K562 (cell line): ENCODE results near the gene GMDS. TPM values are rescaled to one million over a fixed set of nuclear protein-coding genes. Genes with fewer than 3 reads are reported as not detected.

Experiments
- ETV6 ChIP-seq, 3 experiments: fragments of 150-350 bp in 1 of 3; sonication (generic) in 1 of 3; formaldehyde crosslinking in 1 of 3; IDR thresholded peaks; 2 replicates each; pipeline versions ENCODE4 v1.6.1 to v1.8.0; 2014 to 2022; ENCODE audit warnings: borderline replicate concordance in 2 of 3, low read depth in 2 of 3, antibody characterized with exemption in 1 of 3, low read length in 1 of 3, mild to moderate bottlenecking in 1 of 3, missing genetic modification reagents in 1 of 3
- HMGN3 ChIP-seq: IDR thresholded peaks from 2 replicates; pipeline ENCODE4 v1.6.1; 2011; ENCODE audit warnings: borderline replicate concordance, low read depth, mild to moderate bottlenecking, mixed read lengths, low read length; ENCODE audit not compliant: insufficient read length; ENCODE audit errors: extremely low read depth
- NR2C2 ChIP-seq, 2 experiments: fragments of 200-800 bp in 1 of 2; sonication (Bioruptor generic) in 1 of 2; sonication (generic) in 1 of 2; formaldehyde crosslinking in 1 of 2; IDR thresholded peaks; 2 replicates each; pipeline versions ENCODE4 v1.6.1 to v1.8.0; 2016 to 2022; ENCODE audit warnings: mild to moderate bottlenecking in 1 of 2, missing compliant biosample characterization in 1 of 2, missing genetic modification characterization in 1 of 2, missing genetic modification reagents in 1 of 2
- RBBP5 ChIP-seq: fragments of 200-600 bp; sonication (generic); IDR thresholded peaks from 2 replicates; pipeline ENCODE4 v1.6.1; 2012; ENCODE audit warnings: borderline replicate concordance, mild to moderate bottlenecking, low read length, control low read depth, inconsistent platforms; ENCODE audit not compliant: insufficient read depth, poor library complexity, severe bottlenecking
- polyA plus RNA-seq, 8 experiments: library from polyadenylated mRNA; depleted of rRNA in 4 of 8; stranded (reverse) in 5 of 8; unstranded in 3 of 8; fragments of >200 nt; fragmentation: Nextera tagmentation in 2 of 8; fragmentation: Illumina TruSeq in 1 of 8; extraction: Ambion mirVana in 2 of 8; extraction: Trizol in 1 of 8; gene quantifications; 2 replicates each; pipeline versions ENCODE4 v1.2.1 to v1.2.3, GENCODE V29; 2011 to 2014; ENCODE audit warnings: inconsistent platforms in 1 of 8, missing spikeins in 1 of 8
- total RNA-seq, 7 experiments: library from RNA; depleted of rRNA in 6 of 7; stranded (reverse); fragments of >200 nt in 6 of 7; fragmentation: Illumina TruSeq in 2 of 7; extraction: Trizol in 2 of 7; gene quantifications; 2 replicates each; pipeline versions ENCODE4 v1.2.1 to v1.2.3, GENCODE V29; 2011 to 2021; ENCODE audit warnings: low replicate concordance in 1 of 7
- TF ChIP-seq, protein P1 (sequence below): fragments of 250-450 bp; sonication (Bioruptor Pico); IDR thresholded peaks from 2 replicates; pipeline ENCODE4 v1.4.0; 2020; ENCODE audit warnings: mild to moderate bottlenecking
- TF ChIP-seq, protein P2 (sequence below): fragments of 450-650 bp; IDR thresholded peaks from 2 replicates; pipeline ENCODE4 v1.6.1; 2016; ENCODE audit warnings: borderline replicate concordance
- TF ChIP-seq, protein P3 (sequence below), 3 experiments: IDR thresholded peaks in 2 of 3; conservative IDR thresholded peaks in 1 of 3; 2 replicates each; pipeline ENCODE4 v1.5.1; 2011 to 2012; ENCODE audit warnings: low read length in 3 of 3, mild to moderate bottlenecking in 3 of 3, control low read depth in 2 of 3, improper control_type of control experiment in 1 of 3, inconsistent platforms in 1 of 3, low read depth in 1 of 3, mixed read lengths in 1 of 3, moderate library complexity in 1 of 3; ENCODE audit not compliant: insufficient read depth in 2 of 3

The GMDS gene
- total and polyA plus RNA-seq, 9 of the 15 experiments (the other 6 are each of a cell fraction or from before 2014, with no cell fraction given) = 0.48 to 31.8 (median 13.4) TPM

DNA sequence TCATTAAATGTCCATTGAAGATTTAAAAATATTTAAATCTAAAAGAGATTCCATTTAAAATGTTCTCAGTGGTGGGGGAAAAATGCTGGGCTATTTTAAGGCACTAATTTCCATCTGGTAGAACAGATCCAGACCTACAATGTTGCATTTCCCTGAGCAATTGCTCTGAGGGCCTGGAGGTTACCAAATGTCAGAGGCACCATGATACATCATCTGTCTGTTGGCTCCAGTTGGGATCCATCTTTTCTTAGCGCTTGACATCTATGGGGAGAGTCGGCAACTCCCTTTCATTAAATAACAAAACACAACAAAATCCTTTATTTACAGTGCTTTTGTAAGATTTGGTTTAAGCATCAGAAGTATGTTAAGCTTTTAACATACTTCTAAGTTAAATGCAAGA is 411.2 kb downstream of the GMDS start (continued):
- TF ChIP-seq, protein P1, sequence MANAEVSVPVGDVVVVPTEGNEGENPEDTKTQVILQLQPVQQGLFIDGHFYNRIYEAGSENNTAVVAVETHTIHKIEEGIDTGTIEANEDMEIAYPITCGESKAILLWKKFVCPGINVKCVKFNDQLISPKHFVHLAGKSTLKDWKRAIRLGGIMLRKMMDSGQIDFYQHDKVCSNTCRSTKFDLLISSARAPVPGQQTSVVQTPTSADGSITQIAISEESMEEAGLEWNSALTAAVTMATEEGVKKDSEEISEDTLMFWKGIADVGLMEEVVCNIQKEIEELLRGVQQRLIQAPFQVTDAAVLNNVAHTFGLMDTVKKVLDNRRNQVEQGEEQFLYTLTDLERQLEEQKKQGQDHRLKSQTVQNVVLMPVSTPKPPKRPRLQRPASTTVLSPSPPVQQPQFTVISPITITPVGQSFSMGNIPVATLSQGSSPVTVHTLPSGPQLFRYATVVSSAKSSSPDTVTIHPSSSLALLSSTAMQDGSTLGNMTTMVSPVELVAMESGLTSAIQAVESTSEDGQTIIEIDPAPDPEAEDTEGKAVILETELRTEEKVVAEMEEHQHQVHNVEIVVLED = no peak
- TF ChIP-seq, protein P2, sequence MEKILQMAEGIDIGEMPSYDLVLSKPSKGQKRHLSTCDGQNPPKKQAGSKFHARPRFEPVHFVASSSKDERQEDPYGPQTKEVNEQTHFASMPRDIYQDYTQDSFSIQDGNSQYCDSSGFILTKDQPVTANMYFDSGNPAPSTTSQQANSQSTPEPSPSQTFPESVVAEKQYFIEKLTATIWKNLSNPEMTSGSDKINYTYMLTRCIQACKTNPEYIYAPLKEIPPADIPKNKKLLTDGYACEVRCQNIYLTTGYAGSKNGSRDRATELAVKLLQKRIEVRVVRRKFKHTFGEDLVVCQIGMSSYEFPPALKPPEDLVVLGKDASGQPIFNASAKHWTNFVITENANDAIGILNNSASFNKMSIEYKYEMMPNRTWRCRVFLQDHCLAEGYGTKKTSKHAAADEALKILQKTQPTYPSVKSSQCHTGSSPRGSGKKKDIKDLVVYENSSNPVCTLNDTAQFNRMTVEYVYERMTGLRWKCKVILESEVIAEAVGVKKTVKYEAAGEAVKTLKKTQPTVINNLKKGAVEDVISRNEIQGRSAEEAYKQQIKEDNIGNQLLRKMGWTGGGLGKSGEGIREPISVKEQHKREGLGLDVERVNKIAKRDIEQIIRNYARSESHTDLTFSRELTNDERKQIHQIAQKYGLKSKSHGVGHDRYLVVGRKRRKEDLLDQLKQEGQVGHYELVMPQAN = no peak
- TF ChIP-seq NR2C2 (CRISPR knock-in tag; IDR thresholded peaks at IDR 0.05) (no peak), NR2C2 (tag; IDR thresholded peaks at IDR 0.05) (no peak), ETV6 (IDR thresholded peaks at IDR 0.05; ENCODE audit: borderline replicate concordance in 1 of 2, low read depth in 2 of 2, low read length in 1 of 2) (no peak), ETV6 (CRISPR knock-in tag; IDR thresholded peaks at IDR 0.05; ENCODE audit: borderline replicate concordance) (no peak), HMGN3 (no peak), RBBP5 (no peak)
- TF ChIP-seq, protein P3, sequence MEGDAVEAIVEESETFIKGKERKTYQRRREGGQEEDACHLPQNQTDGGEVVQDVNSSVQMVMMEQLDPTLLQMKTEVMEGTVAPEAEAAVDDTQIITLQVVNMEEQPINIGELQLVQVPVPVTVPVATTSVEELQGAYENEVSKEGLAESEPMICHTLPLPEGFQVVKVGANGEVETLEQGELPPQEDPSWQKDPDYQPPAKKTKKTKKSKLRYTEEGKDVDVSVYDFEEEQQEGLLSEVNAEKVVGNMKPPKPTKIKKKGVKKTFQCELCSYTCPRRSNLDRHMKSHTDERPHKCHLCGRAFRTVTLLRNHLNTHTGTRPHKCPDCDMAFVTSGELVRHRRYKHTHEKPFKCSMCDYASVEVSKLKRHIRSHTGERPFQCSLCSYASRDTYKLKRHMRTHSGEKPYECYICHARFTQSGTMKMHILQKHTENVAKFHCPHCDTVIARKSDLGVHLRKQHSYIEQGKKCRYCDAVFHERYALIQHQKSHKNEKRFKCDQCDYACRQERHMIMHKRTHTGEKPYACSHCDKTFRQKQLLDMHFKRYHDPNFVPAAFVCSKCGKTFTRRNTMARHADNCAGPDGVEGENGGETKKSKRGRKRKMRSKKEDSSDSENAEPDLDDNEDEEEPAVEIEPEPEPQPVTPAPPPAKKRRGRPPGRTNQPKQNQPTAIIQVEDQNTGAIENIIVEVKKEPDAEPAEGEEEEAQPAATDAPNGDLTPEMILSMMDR (IDR thresholded peaks at IDR 0.05 in 2 of 3, conservative IDR thresholded peaks at IDR 0.05 in 1 of 3; ENCODE audit: insufficient read depth in 2 of 3, low read depth in 1 of 3, low read length in 3 of 3) = no peak
